Muscle layer of duodenum (tissue), 2 donors: Measurements from ENCODE around the gene L3HYPDH.

Experiments
- H3K27ac ChIP-seq: one replicate; pipeline ENCODE4 v1.7.0; 2013; ENCODE audit warnings: mild to moderate bottlenecking, low read length
- H3K27me3 ChIP-seq: one replicate; pipeline ENCODE4 v1.7.0; 2013; ENCODE audit warnings: low read depth, mild to moderate bottlenecking, control low read depth, low read length
- H3K36me3 ChIP-seq, 2 donors: one replicate each; pipeline ENCODE4 v1.7.0; 2013; ENCODE audit warnings: low read length in 2 of 2, control low read depth in 1 of 2, mild to moderate bottlenecking in 1 of 2; ENCODE audit not compliant: insufficient read depth in 2 of 2, control insufficient read depth in 1 of 2
- H3K4me1 ChIP-seq, 2 donors: one replicate each; pipeline ENCODE4 v1.7.0; 2013; ENCODE audit warnings: low read length in 2 of 2, mild to moderate bottlenecking in 2 of 2, control low read depth in 1 of 2, moderate library complexity in 1 of 2; ENCODE audit not compliant: insufficient read depth in 2 of 2, control insufficient read depth in 1 of 2
- H3K4me3 ChIP-seq, 2 donors: one replicate each; pipeline ENCODE4 v1.7.0; 2013; ENCODE audit warnings: low read length in 2 of 2, low read depth in 1 of 2, mild to moderate bottlenecking in 1 of 2
- H3K9me3 ChIP-seq, 2 donors: one replicate each; pipeline ENCODE4 v1.7.0; 2013; ENCODE audit warnings: low read length in 2 of 2, control low read depth in 1 of 2, mild to moderate bottlenecking in 1 of 2; ENCODE audit not compliant: control insufficient read depth in 1 of 2
- donor health status: healthy.

The L3HYPDH gene

DNA sequence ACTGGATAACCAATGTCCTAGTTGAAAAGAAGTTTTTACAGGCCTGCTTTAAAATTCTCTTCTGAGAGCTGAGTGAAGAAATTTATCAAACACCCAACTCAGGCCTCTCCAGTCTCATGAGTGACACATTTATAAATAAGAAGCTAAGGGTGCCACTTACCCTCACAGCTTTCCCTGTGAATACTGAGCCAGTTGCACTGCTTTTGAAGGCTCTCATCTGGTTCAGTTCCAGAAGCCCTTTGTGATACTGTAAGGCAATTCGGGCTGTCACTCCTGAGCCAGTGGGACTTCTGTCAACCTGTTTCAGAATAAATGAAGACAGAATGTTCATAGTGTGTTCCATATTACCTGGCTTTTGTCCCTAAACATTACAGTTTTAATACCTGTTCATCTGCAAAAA, 8.5 kb downstream of the L3HYPDH start:
- H3K27me3 ChIP-seq: no peaks in the 10 kb centered on the region
- H3K27ac ChIP-seq: no peak overlapping the region
- H3K4me3 ChIP-seq: no peak overlapping the region
- peaks cover 0 to 11% of the 10 kb centered on the region in 2 donors for H3K4me1 ChIP-seq
- H3K9me3 ChIP-seq: no peaks in the 10 kb centered on the region
- peaks cover 16 to 21% of the 10 kb centered on the region in 2 donors for H3K36me3 ChIP-seq

DNA sequence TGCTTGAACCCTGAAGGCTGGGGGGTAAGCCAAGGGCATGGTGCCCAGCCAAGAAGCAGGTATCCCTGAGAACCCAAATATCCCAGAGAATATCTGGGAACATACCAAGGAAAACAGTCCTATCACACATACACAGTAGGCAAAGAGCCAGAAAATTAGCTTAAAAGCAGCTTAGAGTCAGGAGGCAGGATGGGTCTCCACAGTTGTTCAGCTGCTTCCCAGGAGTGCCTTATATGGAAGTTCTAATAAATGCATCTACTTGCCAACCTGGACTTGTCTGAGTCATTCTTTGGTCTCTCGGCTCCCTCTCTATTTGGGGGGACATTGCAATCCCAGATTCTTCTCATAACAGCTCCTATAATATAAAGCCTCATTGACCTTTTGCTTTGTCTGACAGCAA, 10.0 kb downstream of the L3HYPDH start:
- Histone ChIP-seq H3K27me3 (no peaks in the 10 kb centered on the region), H3K4me3 (no peak overlapping the region), H3K9me3 (no peaks in the 10 kb centered on the region), H3K27ac (no peak overlapping the region), H3K36me3 (peaks cover 16 to 28% of the 10 kb centered on the region in 2 donors), H3K4me1 (peaks cover 0 to 2% of the 10 kb centered on the region in 2 donors)

DNA sequence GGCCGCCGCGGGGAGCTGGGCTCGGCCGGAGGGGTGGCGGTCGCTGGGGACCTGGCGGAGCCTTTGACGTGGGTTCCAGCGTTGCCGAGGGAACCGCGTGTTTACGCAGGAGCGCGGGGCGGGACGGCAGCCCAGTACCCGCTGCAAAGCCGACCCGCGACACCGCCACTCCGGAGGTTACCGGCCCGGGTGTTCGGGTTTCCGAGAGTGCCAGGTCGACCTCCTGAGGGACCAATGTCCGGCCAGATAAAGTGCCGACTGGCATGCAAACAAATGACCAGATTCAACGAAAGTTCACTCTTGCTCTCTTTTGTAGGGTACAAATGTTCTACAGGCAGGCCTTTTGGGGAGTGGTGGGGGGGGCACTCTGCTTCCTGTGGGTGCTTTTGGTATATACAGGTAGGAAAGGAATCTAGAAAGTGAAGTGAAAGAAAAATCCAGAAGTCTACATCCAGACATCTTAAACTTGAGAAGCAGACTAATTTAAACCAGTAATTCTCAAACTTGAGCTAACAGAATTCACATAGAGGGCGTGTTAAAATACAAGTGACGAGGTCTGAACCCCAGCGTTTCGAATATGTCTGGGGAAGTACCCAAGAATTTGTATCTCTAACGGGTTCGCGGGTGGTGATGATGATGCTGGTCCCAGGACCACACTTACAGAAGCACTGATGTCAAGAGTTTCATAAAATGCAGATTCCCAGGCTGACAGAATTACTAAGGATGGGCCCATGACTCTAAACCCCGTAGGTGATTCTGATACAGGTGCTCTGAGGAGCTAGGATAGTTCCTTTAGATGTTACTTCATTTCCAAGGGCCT, 18.7 kb downstream of the L3HYPDH start, which contains the start of gene GPR135:
Gene GPR135 (minus strand): TSS at position 65 of the 820 bp plus-strand sequence. CDS start 154 bp downstream, outside the sequence.
- Histone ChIP-seq H3K9me3 (no peaks in the 10 kb centered on the region), H3K27ac (no peak within 1 kb of the TSS)

DNA sequence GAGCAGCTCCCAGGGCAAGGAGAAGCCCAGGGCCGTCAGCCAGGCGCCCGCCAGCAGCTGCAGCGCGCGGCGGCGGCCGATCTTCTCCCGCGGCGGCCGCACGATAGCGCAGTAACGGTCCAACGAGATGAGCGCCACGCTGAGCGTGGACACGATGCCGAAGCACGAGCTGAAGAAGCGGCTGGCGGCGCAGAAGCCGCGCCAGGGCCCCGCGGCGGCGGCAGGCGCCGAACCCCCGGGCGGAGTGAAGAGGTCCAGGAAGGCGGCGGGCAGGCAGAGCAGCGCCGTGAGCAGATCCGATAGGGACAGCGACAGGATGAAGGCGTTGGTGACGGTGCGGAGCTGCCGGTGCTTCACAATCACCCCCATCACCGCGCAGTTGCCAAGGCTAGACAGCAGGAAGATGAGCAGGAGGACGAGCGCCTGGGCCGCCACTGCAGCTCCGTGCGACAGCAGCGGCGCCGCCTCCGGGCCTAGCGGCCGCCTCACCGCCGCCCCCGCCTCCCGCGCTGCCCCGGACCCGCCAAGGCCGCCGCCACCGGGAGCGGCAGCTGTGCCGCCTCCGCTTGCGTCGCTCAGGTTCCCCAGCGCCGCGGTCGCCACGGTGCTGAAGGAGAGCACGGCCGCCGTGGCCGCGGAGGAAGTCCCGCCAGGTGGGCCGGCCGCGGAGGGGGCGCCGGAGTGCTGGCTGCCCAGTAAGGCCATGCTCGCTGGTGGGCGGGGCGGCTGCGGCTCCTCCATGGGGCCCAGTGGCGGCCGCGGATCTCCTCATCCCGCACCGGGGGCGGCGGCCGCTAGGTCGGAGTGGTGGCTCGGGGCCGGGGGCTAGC, 19.5 kb downstream of the L3HYPDH start:
- Histone ChIP-seq H3K36me3 (no peaks in the 10 kb centered on the region), H3K27ac (no peak overlapping the region), H3K4me1 (peaks cover 0 to 12% of the 10 kb centered on the region in 2 donors), H3K4me3 (peak overlapping the region; percentile 38 to 74), H3K9me3 (no peaks in the 10 kb centered on the region), H3K27me3 (no peaks in the 10 kb centered on the region)

More for the DNA sequence above, 18.7 kb downstream of the L3HYPDH start, which contains the start of gene GPR135:
- H3K4me1 ChIP-seq: peaks cover 0 to 12% of the 10 kb centered on the region in 2 donors
- H3K36me3 ChIP-seq: peaks cover 0 to 6% of the 10 kb centered on the region in 2 donors
- H3K27me3 ChIP-seq: no peaks in the 10 kb centered on the region
- peak within 1 kb of the TSS; percentile 38 to 74 for H3K4me3 ChIP-seq

DNA sequence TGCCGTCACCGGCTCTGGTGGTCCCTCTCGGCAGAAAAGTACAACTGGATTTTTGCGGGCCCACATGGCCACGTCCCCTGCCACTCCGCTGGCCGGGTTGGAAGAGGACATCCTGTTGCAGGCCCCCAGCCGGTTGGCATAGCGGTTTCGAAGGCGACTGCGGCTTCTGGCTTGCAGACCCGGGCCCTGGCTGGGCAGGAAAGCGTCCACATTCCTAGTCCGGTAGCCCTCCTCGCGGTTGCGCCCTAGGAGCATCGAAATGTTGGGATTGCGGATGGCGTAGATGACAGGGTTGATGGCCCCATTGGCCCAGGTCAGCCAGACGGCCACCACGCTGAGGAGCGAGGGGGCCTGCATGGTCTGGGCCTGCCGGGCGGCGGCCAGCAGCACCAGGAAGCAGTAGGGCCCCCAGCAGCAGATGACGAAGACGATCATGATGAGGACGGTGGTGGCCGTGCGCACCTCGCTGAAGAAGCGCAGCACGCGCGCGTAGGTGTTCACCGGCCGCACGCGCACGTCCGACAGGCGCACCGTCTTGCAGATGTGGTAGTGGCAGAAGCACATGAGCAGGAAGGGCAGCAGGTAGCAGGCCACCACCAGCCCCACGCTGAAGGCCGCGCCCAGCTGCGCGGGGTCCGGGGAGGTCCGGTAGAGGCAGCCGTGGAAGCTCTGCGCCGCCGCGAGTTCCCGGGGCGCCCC, 20.3 kb downstream of the L3HYPDH start:
- no peak overlapping the region for H3K27ac ChIP-seq
- peaks cover 0 to 12% of the 10 kb centered on the region in 2 donors for H3K4me1 ChIP-seq
- H3K9me3 ChIP-seq: no peaks in the 10 kb centered on the region
- peak overlapping the region; percentile 38 to 74 for H3K4me3 ChIP-seq
- no peaks in the 10 kb centered on the region for H3K27me3 ChIP-seq
- no peaks in the 10 kb centered on the region for H3K36me3 ChIP-seq

DNA sequence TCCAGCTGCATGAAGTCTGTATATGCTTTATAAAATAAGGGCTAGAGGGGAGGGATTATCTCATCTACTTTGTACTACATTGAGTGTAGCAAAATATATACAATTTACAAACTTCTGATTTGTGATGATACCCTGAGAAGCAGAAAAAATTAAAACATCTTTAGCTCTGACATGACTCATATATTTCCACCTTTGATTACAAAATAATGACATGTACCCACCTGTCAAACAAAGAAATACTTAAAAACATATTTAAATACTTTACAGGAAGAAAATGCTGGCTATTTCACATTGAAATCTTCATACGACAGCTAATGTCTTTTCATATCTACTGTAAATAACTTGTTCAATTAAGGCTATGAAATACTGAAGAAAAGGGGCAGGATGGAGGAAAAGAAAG, 22.3 kb downstream of the L3HYPDH start:
- Histone ChIP-seq H3K27ac (no peak overlapping the region), H3K27me3 (no peaks in the 10 kb centered on the region), H3K36me3 (no peaks in the 10 kb centered on the region), H3K4me3 (no peak overlapping the region), H3K4me1 (peaks cover 0 to 12% of the 10 kb centered on the region in 2 donors), H3K9me3 (no peaks in the 10 kb centered on the region)

DNA sequence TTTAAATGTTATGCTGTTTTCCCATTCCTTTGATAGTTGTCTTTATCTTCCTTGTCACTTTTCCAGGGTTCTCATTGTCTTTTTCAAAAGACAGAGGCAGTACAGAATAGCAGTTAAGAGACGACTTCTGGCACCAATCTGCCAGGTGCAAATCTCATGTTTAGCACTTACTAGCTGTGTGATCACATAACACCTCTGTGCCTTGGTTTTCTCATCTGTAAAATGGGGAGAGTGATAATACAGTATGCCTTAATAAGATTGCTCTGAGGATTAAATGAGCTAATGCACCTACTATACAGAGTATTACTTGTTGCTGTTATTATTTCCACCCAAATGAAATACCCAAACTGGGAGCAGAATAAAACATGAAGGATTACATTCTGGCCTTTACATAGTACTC, 23.8 kb downstream of the L3HYPDH start:
- no peaks in the 10 kb centered on the region for H3K9me3 ChIP-seq
- H3K36me3 ChIP-seq: peaks cover 0 to 8% of the 10 kb centered on the region in 2 donors
- no peak overlapping the region for H3K27ac ChIP-seq
- no peaks in the 10 kb centered on the region for H3K27me3 ChIP-seq
- peaks cover 0 to 12% of the 10 kb centered on the region in 2 donors for H3K4me1 ChIP-seq
- H3K4me3 ChIP-seq: no peak overlapping the region

DNA sequence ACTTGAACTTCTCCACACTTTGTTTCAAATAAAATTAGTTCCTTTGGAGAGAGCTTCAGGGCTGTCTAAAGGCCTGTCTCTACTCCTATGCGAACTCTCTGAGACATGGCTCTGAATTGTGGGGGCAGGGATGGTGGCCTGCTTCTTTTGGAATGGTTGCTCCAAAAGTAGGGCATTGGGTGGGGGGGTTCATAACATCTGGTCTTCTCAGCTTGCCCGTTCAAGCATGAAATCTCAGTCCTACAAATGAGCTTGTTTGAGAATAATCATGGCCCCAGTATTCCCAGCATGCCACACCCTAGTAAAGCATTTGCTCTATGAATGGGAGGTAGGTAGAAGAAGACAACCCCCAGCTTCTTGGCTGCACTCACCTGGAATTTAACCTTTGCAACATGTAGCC, 25.7 kb downstream of the L3HYPDH start:
- no peak overlapping the region for H3K27ac ChIP-seq
- no peaks in the 10 kb centered on the region for H3K9me3 ChIP-seq
- H3K4me1 ChIP-seq: peaks cover 0 to 5% of the 10 kb centered on the region in 2 donors
- peaks cover 0 to 12% of the 10 kb centered on the region in 2 donors for H3K36me3 ChIP-seq
- no peak overlapping the region for H3K4me3 ChIP-seq
- no peaks in the 10 kb centered on the region for H3K27me3 ChIP-seq

DNA sequence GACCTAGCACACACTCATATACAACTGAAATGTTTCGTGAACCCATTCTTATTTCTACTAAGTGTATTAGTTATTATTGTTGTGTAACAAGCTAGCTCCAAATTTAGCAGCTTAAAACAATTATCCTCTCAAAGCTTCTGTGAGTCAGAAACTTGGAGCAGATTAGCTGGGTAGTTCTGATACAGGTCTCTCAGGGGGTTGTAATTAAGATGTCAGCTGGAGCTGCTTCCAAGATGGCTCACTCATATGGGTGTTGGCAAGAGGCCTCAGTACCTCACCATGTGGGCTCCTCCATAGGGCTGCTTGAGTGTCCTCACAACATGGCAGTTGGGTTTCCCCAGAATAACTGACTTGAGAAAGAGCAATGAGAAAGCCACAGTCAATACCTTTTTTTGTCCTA, 28.8 kb downstream of the L3HYPDH start:
- no peak overlapping the region for H3K27ac ChIP-seq
- H3K4me1 ChIP-seq: no peaks in the 10 kb centered on the region
- no peak overlapping the region for H3K4me3 ChIP-seq

DNA sequence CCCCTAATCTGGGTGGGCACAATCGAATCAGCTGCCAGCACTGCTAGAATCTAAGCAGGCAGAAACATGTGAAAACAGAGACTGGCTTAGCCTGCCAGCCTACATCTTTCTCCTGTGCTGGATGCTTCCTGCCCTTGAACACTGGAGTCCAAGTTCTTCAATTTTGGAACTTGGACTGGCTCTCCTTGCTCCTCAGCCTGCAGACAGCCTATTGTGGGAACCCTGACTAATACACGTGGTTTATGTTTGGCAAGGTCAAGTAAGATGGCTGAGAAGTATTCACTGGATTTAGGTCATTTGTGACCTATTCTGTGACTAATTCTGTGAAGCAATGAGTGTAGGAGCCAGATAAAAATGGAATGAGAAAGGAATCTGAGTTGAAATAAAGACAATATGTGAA, 30.1 kb downstream of the L3HYPDH start:
- H3K27ac ChIP-seq: peak overlapping the region; percentile 18
- no peaks in the 10 kb centered on the region for H3K4me1 ChIP-seq
- H3K9me3 ChIP-seq: no peaks in the 10 kb centered on the region
- H3K27me3 ChIP-seq: no peaks in the 10 kb centered on the region
- peaks cover 0 to 12% of the 10 kb centered on the region in 2 donors for H3K36me3 ChIP-seq
- no peak overlapping the region for H3K4me3 ChIP-seq

More for the DNA sequence above, 28.8 kb downstream of the L3HYPDH start:
- H3K36me3 ChIP-seq: peaks cover 0 to 12% of the 10 kb centered on the region in 2 donors
- H3K9me3 ChIP-seq: no peaks in the 10 kb centered on the region
- no peaks in the 10 kb centered on the region for H3K27me3 ChIP-seq

DNA sequence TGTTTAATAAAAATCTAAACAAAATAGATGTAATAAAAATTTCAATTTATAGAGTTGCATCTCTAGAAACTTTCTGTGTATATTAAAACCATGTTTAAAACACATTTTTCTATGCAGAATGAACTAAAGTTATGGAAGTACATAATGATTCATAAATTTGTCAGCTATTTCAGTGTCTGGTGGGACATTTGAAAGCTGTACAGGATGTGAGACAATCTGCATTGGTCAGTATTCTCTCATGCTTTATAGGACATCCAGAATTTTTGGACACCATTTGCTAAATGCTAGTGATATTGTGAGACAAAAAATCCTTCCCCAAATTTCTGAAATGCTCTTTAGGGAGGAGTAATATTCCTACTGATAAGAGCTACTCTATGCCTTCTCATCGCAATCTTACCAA, 32.4 kb downstream of the L3HYPDH start:
- Histone ChIP-seq H3K9me3 (no peaks in the 10 kb centered on the region), H3K4me1 (no peaks in the 10 kb centered on the region), H3K4me3 (no peak overlapping the region), H3K27ac (no peak overlapping the region), H3K27me3 (no peaks in the 10 kb centered on the region), H3K36me3 (peaks cover 0 to 12% of the 10 kb centered on the region in 2 donors)
